ENCODE data around the gene ZNF668.
A peak's percentile ranks its signal among the peaks of the same experiment; 100 is the strongest.

The ZNF668 gene

DNA sequence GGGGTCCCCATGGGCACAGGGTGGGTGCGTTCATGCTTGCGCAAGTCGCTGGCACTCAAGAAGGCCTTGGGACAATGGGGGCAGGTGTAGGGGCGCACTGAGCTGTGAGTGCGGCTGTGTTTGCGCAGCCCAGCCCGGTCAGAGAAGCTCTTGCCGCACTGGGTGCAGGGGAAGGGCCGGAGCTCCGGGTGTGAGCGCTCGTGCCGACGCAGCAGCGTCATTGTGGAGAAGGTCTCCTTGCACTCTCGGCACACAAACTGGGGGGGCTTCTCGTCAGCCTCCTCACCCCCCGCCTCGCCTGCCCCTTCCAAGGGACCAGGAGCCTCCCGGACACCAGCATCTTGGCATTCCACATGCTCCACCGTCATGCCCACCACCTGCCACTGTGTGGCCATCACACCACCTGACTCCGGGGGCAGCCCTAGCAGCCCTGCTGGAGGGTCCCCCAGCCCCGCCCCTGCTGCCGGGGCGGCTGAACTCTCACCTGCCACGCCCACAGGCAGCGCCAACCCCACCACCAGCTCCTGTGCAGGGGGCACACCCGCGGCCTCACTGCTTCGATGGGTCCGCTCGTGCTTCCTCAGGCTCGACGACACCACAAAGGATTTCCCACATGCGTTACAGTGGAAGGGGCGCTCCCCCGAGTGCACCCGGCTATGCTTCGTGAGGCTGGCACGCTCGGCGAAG, 12.8 kb downstream of the ZNF668 start:
- Histone ChIP-seq H3K27ac (replicated peaks; ENCODE audit: low read length) (no peak overlapping the region), H3K14ac (ENCODE audit: low read length) (no peak overlapping the region), H3K27me3 (ENCODE audit: control insufficient read depth in 3 of 3, insufficient read depth in 3 of 3, low read depth in 1 of 3, low read length in 3 of 3) (no peaks in the 10 kb centered on the region), H3K4me1 (ENCODE audit: control insufficient read depth in 2 of 2, insufficient read depth in 1 of 2, low read depth in 1 of 2, low read length in 2 of 2) (peaks cover 0 to 3% of the 10 kb centered on the region in 2 donors), H3K36me3 (replicated peaks in 1 of 2; ENCODE audit: control insufficient read depth in 2 of 2, insufficient read depth in 2 of 2, low read length in 2 of 2) (peaks cover 26 to 52% of the 10 kb centered on the region in 2 donors), H3K9me3 (replicated peaks in 1 of 2; ENCODE audit: control insufficient read depth in 2 of 2, insufficient read depth in 1 of 2, low read depth in 1 of 2, low read length in 2 of 2) (no peaks in the 10 kb centered on the region), H3K79me1 (ENCODE audit: low read depth, low read length) (peaks cover 11% of the 10 kb centered on the region), H4K8ac (ENCODE audit: low read depth, low read length) (no peak overlapping the region), H2BK120ac (ENCODE audit: low read depth, low read length) (no peak overlapping the region), H3K4me2 (ENCODE audit: insufficient read depth, low read length, poor library complexity, severe bottlenecking) (no peak overlapping the region), H3K9ac (ENCODE audit: low read depth, low read length, poor library complexity) (no peak overlapping the region), H2BK15ac (ENCODE audit: low read length) (no peak overlapping the region), H2AK5ac (ENCODE audit: low read depth, low read length) (no peak overlapping the region), H3K18ac (ENCODE audit: low read length) (no peak overlapping the region), H3K4ac (ENCODE audit: low read length) (no peak overlapping the region), H3K4me3 (ENCODE audit: low read length in 2 of 2) (no peak overlapping the region), H2AFZ (ENCODE audit: low read length) (no peak overlapping the region), H2BK5ac (ENCODE audit: low read length) (no peak overlapping the region), H4K91ac (ENCODE audit: low read depth, low read length, poor library complexity) (no peak overlapping the region), H2BK12ac (ENCODE audit: low read length) (no peak overlapping the region), H3K23ac (ENCODE audit: low read depth, low read length, poor library complexity) (no peak overlapping the region)
- WGBS, 2 donors (ENCODE audit: extremely low coverage in 2 of 2, insufficient read length in 2 of 2, insufficient replicate concordance in 1 of 2) = no CpG with 5 or more reads among the region's 42 CpGs
- DNase-seq (ENCODE audit: low spot score) = no peak

GRCh38 chr16:31055613-31056012, 18.4 kb downstream of the ZNF668 start:
- Histone ChIP-seq H3K14ac (ENCODE audit: low read length) (no peak overlapping the region), H2BK15ac (ENCODE audit: low read length) (no peak overlapping the region), H3K79me1 (ENCODE audit: low read depth, low read length) (peaks cover under 1% of the 10 kb centered on the region), H3K23ac (ENCODE audit: low read depth, low read length, poor library complexity) (no peak overlapping the region), H3K9ac (ENCODE audit: low read depth, low read length, poor library complexity) (no peak overlapping the region), H3K36me3 (replicated peaks in 1 of 2; ENCODE audit: control insufficient read depth in 2 of 2, insufficient read depth in 2 of 2, low read length in 2 of 2) (peaks cover 3 to 11% of the 10 kb centered on the region in 2 donors), H3K4me2 (ENCODE audit: insufficient read depth, low read length, poor library complexity, severe bottlenecking) (no peak overlapping the region), H2BK120ac (ENCODE audit: low read depth, low read length) (no peak overlapping the region), H4K8ac (ENCODE audit: low read depth, low read length) (no peak overlapping the region), H2AK5ac (ENCODE audit: low read depth, low read length) (no peak overlapping the region), H3K9me3 (replicated peaks in 1 of 2; ENCODE audit: control insufficient read depth in 2 of 2, insufficient read depth in 1 of 2, low read depth in 1 of 2, low read length in 2 of 2) (no peaks in the 10 kb centered on the region), H3K4me3 (ENCODE audit: low read length in 2 of 2) (no peak overlapping the region), H3K4ac (ENCODE audit: low read length) (no peak overlapping the region), H3K18ac (ENCODE audit: low read length) (no peak overlapping the region), H2AFZ (ENCODE audit: low read length) (no peak overlapping the region), H3K27ac (replicated peaks; ENCODE audit: low read length) (peak overlapping the region; percentile 5), H3K4me1 (ENCODE audit: control insufficient read depth in 2 of 2, insufficient read depth in 1 of 2, low read depth in 1 of 2, low read length in 2 of 2) (peaks cover 0 to 3% of the 10 kb centered on the region in 2 donors), H2BK12ac (ENCODE audit: low read length) (no peak overlapping the region), H2BK5ac (ENCODE audit: low read length) (no peak overlapping the region), H3K27me3 (ENCODE audit: control insufficient read depth in 3 of 3, insufficient read depth in 3 of 3, low read depth in 1 of 3, low read length in 3 of 3) (no peaks in the 10 kb centered on the region), H4K91ac (ENCODE audit: low read depth, low read length, poor library complexity) (no peak overlapping the region)
- no peak for DNase-seq (ENCODE audit: low spot score)
- WGBS, 2 donors (ENCODE audit: extremely low coverage in 2 of 2, insufficient read length in 2 of 2, insufficient replicate concordance in 1 of 2) = no CpG with 5 or more reads among the region's 4 CpGs

- H3K79me1 ChIP-seq (ENCODE audit: low read depth, low read length) = peaks cover 1% of the 10 kb centered on the region
- no peak overlapping the region for H2AFZ ChIP-seq (ENCODE audit: low read length)
- no peak overlapping the region for H3K18ac ChIP-seq (ENCODE audit: low read length)
- DNase-seq (ENCODE audit: low spot score) = no peak
- H3K27me3 ChIP-seq (ENCODE audit: control insufficient read depth in 3 of 3, insufficient read depth in 3 of 3, low read depth in 1 of 3, low read length in 3 of 3) = no peaks in the 10 kb centered on the region
- H2BK5ac ChIP-seq (ENCODE audit: low read length) = no peak overlapping the region
- no peak overlapping the region for H3K27ac ChIP-seq (replicated peaks; ENCODE audit: low read length)
- no peak overlapping the region for H2BK12ac ChIP-seq (ENCODE audit: low read length)
- H3K23ac ChIP-seq (ENCODE audit: low read depth, low read length, poor library complexity) = no peak overlapping the region
- no peak overlapping the region for H2BK120ac ChIP-seq (ENCODE audit: low read depth, low read length)
- no peak overlapping the region for H3K4me3 ChIP-seq (ENCODE audit: low read length in 2 of 2)
- no peak overlapping the region for H2BK15ac ChIP-seq (ENCODE audit: low read length)
- H3K9ac ChIP-seq (ENCODE audit: low read depth, low read length, poor library complexity) = no peak overlapping the region
- no peaks in the 10 kb centered on the region for H3K9me3 ChIP-seq (replicated peaks in 1 of 2; ENCODE audit: control insufficient read depth in 2 of 2, insufficient read depth in 1 of 2, low read depth in 1 of 2, low read length in 2 of 2)
- H4K91ac ChIP-seq (ENCODE audit: low read depth, low read length, poor library complexity) = no peak overlapping the region
- WGBS, 2 donors (ENCODE audit: extremely low coverage in 2 of 2, insufficient read length in 2 of 2, insufficient replicate concordance in 1 of 2) = no CpG with 5 or more reads among the region's 2 CpGs
- no peak overlapping the region for H3K4me2 ChIP-seq (ENCODE audit: insufficient read depth, low read length, poor library complexity, severe bottlenecking)
- H2AK5ac ChIP-seq (ENCODE audit: low read depth, low read length) = no peak overlapping the region
- H3K14ac ChIP-seq (ENCODE audit: low read length) = no peak overlapping the region
- H3K4me1 ChIP-seq (ENCODE audit: control insufficient read depth in 2 of 2, insufficient read depth in 1 of 2, low read depth in 1 of 2, low read length in 2 of 2) = peaks cover 0 to 5% of the 10 kb centered on the region in 2 donors
- no peak overlapping the region for H3K4ac ChIP-seq (ENCODE audit: low read length)
- no peaks in the 10 kb centered on the region for H3K36me3 ChIP-seq (replicated peaks in 1 of 2; ENCODE audit: control insufficient read depth in 2 of 2, insufficient read depth in 2 of 2, low read length in 2 of 2)
- H4K8ac ChIP-seq (ENCODE audit: low read depth, low read length) = no peak overlapping the region
Measured at GRCh38 chr16:31052114-31052513, 21.9 kb downstream of the ZNF668 start.

DNA sequence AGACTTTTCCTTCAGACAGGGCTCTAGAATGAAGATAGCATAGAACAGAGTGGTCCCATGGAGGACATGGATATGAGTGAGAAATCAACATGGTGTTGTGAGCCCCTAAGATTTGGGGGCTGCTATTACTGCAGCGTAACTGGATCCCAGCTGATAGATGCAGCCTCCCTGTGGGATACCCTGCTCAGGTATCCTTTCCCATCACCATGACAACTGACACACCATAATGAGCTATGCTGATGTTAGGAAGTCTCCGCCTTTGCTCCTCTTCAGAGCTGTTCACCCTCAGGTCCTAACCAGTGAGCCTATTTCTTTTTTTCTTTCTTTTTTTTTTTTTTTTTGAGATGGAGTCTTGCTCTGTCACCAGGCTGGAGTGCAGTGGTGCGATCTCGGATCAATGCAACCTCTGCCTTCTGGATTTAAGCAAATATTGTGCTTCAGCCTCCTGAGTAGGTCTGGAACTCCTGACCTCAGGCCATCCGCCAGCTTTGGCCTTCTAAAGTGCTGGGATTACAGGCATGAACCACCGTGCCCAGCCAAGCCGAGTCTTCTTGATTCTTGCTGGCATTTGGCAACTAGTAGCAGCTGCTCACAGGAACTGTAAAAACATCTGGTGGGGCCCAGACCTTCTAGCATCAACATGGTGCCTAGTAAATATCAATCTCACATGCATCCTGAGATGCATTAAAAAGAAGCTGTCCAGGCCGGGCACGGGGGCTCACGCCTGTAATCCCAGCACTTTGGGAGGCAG, 23.6 kb downstream of the ZNF668 start:
- Histone ChIP-seq H2AK5ac (ENCODE audit: low read depth, low read length) (no peak overlapping the region), H4K91ac (ENCODE audit: low read depth, low read length, poor library complexity) (no peak overlapping the region), H2BK120ac (ENCODE audit: low read depth, low read length) (no peak overlapping the region), H3K4ac (ENCODE audit: low read length) (no peak overlapping the region), H2BK12ac (ENCODE audit: low read length) (no peak overlapping the region), H3K9me3 (replicated peaks in 1 of 2; ENCODE audit: control insufficient read depth in 2 of 2, insufficient read depth in 1 of 2, low read depth in 1 of 2, low read length in 2 of 2) (no peaks in the 10 kb centered on the region), H3K18ac (ENCODE audit: low read length) (no peak overlapping the region), H3K36me3 (replicated peaks in 1 of 2; ENCODE audit: control insufficient read depth in 2 of 2, insufficient read depth in 2 of 2, low read length in 2 of 2) (no peaks in the 10 kb centered on the region), H3K4me3 (ENCODE audit: low read length in 2 of 2) (no peak overlapping the region), H3K23ac (ENCODE audit: low read depth, low read length, poor library complexity) (no peak overlapping the region), H3K4me1 (ENCODE audit: control insufficient read depth in 2 of 2, insufficient read depth in 1 of 2, low read depth in 1 of 2, low read length in 2 of 2) (peaks cover 0 to 2% of the 10 kb centered on the region in 2 donors), H2BK5ac (ENCODE audit: low read length) (no peak overlapping the region), H3K9ac (ENCODE audit: low read depth, low read length, poor library complexity) (no peak overlapping the region), H3K79me1 (ENCODE audit: low read depth, low read length) (peaks cover 1% of the 10 kb centered on the region), H3K27ac (replicated peaks; ENCODE audit: low read length) (no peak overlapping the region), H2AFZ (ENCODE audit: low read length) (no peak overlapping the region), H3K14ac (ENCODE audit: low read length) (no peak overlapping the region), H4K8ac (ENCODE audit: low read depth, low read length) (no peak overlapping the region), H2BK15ac (ENCODE audit: low read length) (no peak overlapping the region), H3K4me2 (ENCODE audit: insufficient read depth, low read length, poor library complexity, severe bottlenecking) (no peak overlapping the region), H3K27me3 (ENCODE audit: control insufficient read depth in 3 of 3, insufficient read depth in 3 of 3, low read depth in 1 of 3, low read length in 3 of 3) (no peaks in the 10 kb centered on the region)
- DNase-seq (ENCODE audit: low spot score) = no peak
- no CpG with 5 or more reads among the region's 10 CpGs for WGBS, 2 donors (ENCODE audit: extremely low coverage in 2 of 2, insufficient read length in 2 of 2, insufficient replicate concordance in 1 of 2)

Data from neuronal stem cell (in vitro differentiated cells).